Stomach (tissue), 9 donors: ENCODE measurements around the gene EFCAB11. TPM values are rescaled to one million over a fixed set of nuclear protein-coding genes. Genes with fewer than 3 reads are reported as not detected.
"Not testable (repeated sequence)": the region's sequence is repeated elsewhere in the genome, so short reads cannot be mapped to it uniquely, and the experiment has no call there.

Source experiments
- DNase-seq, 2 donors: peaks; one replicate each; pipeline versions ENCODE4 v3.0.0 to v3.0.0-alpha.2; 2013 to 2019
- H3K27ac ChIP-seq, 5 donors: fragments of 200-600 bp in 4 of 5; sonication (generic) in 4 of 5; one replicate each; pipeline ENCODE4 v1.5.1; 2013 to 2019; ENCODE audit warnings: mild to moderate bottlenecking in 1 of 5, moderate library complexity in 1 of 5
- H3K27me3 ChIP-seq, 3 donors: fragments of 200-600 bp; sonication (generic); one replicate each; pipeline ENCODE4 v1.5.1; 2017 to 2019; ENCODE audit warnings: mixed run types in 1 of 3
- H3K36me3 ChIP-seq, 4 donors: fragments of 200-600 bp; sonication (generic); 1 replicate in 3 of 4; 2 replicates in 1 of 4; pipeline ENCODE4 v1.5.1; 2016 to 2019
- H3K4me1 ChIP-seq, 4 donors: fragments of 200-600 bp; sonication (generic); one replicate each; pipeline ENCODE4 v1.5.1; 2016 to 2019
- H3K4me3 ChIP-seq, 4 donors: fragments of 200-600 bp; sonication (generic) in 3 of 4; one replicate each; pipeline ENCODE4 v1.5.1; 2016 to 2019; ENCODE audit warnings: mild to moderate bottlenecking in 1 of 4
- H3K9me3 ChIP-seq, 4 donors: fragments of 200-600 bp; sonication (generic); one replicate each; pipeline ENCODE4 v1.5.1; 2016 to 2019
- EP300 ChIP-seq: sonication (generic); formaldehyde crosslinking; IDR thresholded peaks from one replicate; pipeline ENCODE4 v1.6.1; 2017; ENCODE audit warnings: antibody characterized with exemption
- POLR2A ChIP-seq, 4 donors: fragments of 450-650 bp; IDR thresholded peaks; one replicate each; pipeline ENCODE4 v1.6.1; 2016; ENCODE audit warnings: antibody characterized with exemption in 4 of 4, control low read depth in 2 of 4, mild to moderate bottlenecking in 1 of 4, moderate library complexity in 1 of 4
- POLR2AphosphoS5 ChIP-seq, 3 donors: sonication (generic); formaldehyde crosslinking; IDR thresholded peaks; one replicate each; pipeline ENCODE4 v1.6.1; 2016; ENCODE audit warnings: antibody characterized with exemption in 3 of 3
- WGBS, 5 donors: extraction: QIAGEN DNeasy Blood & Tissue Kit in 3 of 5; methylation state at CpG; one replicate each; pipeline versions ENCODE4 v1.1.5 to v1.1.7; 2013 to 2018; 5-methylcytosine and 5-hydroxymethylcytosine counted together
- intact Hi-C: fragments of 100-400 bp; cut with DNase I; formaldehyde crosslinking; loops from one replicate; pipeline ENCODE4 v1.15.1; 2023; ENCODE audit warnings: low total_unique reads
- polyA plus RNA-seq, 3 donors: library from polyadenylated mRNA; stranded (reverse); fragments of 200-250 nt; gene quantifications; one replicate each; pipeline ENCODE4 v1.2.3, GENCODE V29; 2013
- total RNA-seq, 5 donors: library from RNA; depleted of rRNA; stranded (reverse); fragments of >200 nt; gene quantifications; one replicate each; pipeline versions ENCODE4 v1.1.0 to v1.2.3, GENCODE V29; 2014 to 2016
- TF ChIP-seq, protein P1 (sequence below), 7 experiments: fragments of 450-650 bp in 4 of 7; fragments of 200-600 bp in 3 of 7; sonication (generic) in 3 of 7; IDR thresholded peaks; one replicate each; pipeline ENCODE4 v1.5.1; 2016 to 2019; ENCODE audit warnings: antibody characterized with exemption in 7 of 7, control low read depth in 2 of 7, mild to moderate bottlenecking in 1 of 7
- donor health status: healthy with polysubstance abuse.
- donor health status: Bipolar disorder and iron deficiency.
- donor health status: healthy.

The EFCAB11 gene
- total and polyA plus RNA-seq, 8 donors = 4.5 to 20.4 (median 10.0) TPM

DNA sequence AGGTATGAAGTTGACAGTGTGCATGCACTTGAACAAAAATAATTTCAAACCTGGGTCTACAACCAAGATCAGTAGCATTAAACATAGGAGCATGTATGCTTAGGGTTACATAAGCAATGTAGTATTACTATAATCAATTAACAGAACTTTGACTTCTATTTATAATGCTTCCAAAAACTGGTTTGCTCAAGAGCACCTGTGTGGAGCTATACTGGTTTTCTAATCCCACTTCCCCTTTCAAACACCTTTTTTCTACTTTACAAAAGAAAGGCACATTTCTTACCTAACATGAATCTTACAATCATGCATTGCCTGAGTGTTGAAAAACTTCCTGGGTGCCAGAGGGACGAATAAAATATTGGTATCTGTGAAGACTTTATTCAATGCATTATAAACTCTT is 72.7 kb downstream of the EFCAB11 start:
- Histone ChIP-seq H3K27ac (no peak overlapping the region), H3K4me3 (no peak overlapping the region), H3K9me3 (no peaks in the 10 kb centered on the region), H3K36me3 (no peaks in the 10 kb centered on the region), H3K4me1 (no peaks in the 10 kb centered on the region), H3K27me3 (no peaks in the 10 kb centered on the region)
- DNase-seq = no peak
- no peak for TF ChIP-seq POLR2AphosphoS5 (IDR thresholded peaks at IDR 0.05)
- no peak for TF ChIP-seq POLR2A (IDR thresholded peaks at IDR 0.05)
- no peak for TF ChIP-seq EP300
- TF ChIP-seq, protein P1, sequence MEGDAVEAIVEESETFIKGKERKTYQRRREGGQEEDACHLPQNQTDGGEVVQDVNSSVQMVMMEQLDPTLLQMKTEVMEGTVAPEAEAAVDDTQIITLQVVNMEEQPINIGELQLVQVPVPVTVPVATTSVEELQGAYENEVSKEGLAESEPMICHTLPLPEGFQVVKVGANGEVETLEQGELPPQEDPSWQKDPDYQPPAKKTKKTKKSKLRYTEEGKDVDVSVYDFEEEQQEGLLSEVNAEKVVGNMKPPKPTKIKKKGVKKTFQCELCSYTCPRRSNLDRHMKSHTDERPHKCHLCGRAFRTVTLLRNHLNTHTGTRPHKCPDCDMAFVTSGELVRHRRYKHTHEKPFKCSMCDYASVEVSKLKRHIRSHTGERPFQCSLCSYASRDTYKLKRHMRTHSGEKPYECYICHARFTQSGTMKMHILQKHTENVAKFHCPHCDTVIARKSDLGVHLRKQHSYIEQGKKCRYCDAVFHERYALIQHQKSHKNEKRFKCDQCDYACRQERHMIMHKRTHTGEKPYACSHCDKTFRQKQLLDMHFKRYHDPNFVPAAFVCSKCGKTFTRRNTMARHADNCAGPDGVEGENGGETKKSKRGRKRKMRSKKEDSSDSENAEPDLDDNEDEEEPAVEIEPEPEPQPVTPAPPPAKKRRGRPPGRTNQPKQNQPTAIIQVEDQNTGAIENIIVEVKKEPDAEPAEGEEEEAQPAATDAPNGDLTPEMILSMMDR (IDR thresholded peaks at IDR 0.05) = no peak
- WGBS, 5 donors = 82 to 94% (median 89%) methylated on average over 1 of the region's 1 CpG
- intact Hi-C loops = no loop called here

DNA sequence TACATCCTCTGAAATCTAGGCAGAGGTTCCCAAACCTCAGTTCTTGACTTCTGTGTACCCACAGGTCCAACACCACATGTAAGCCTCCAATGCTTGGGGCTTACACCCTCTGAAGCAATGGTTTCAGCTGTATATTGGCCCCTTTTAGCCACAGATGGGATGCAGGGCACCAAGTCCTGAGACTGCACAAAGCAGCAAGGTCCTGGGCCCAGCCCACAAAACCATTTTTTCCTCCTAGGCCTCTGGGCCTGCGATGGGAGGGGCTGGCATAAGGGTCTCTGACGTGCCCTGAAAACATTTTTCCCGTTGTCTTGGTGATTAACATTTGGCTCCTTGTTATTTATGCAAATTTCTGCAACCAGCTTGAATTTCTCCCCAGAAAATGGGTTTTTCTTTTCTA is 80.4 kb downstream of the EFCAB11 start:
- H3K4me3 ChIP-seq, H3K4me1 ChIP-seq, DNase-seq, H3K27me3 ChIP-seq, H3K36me3 ChIP-seq, intact Hi-C loops, H3K27ac ChIP-seq: not testable (repeated sequence)
- WGBS, 5 donors = 89 to 95% (median 89%) methylated on average over 3 of the region's 3 CpGs
- peaks cover 0 to 12% (median 4%) of the 10 kb centered on the region in 4 donors for H3K9me3 ChIP-seq

DNA sequence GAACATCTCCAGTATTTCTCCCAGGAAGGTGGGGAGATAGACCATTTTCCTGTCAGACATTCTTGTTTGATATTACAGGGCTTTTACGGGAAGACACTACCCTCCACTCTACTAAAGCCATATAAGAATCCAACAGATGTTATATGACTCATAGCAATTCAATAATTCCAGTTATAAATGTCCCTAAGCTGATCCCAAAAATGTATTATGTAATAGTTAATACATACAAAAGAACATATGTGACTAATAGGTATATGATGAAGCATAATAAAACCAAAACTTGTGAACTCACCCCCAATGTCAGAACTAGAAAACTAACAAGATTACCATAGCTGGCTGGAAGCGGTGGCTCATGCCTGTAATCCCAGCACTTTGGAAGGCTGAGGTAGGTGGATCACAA is 84.2 kb downstream of the EFCAB11 start:
- WGBS, 5 donors = 86 to 99% (median 95%) methylated on average over 2 of the region's 2 CpGs
- Histone ChIP-seq H3K4me3 (no peak overlapping the region), H3K9me3 (peaks cover 0 to 18% (median 7%) of the 10 kb centered on the region in 4 donors), H3K27ac (no peak overlapping the region), H3K36me3 (no peaks in the 10 kb centered on the region), H3K27me3 (no peaks in the 10 kb centered on the region), H3K4me1 (no peaks in the 10 kb centered on the region)
- intact Hi-C loops = no loop called here
- no peak for TF ChIP-seq EP300
- TF ChIP-seq POLR2A (IDR thresholded peaks at IDR 0.05) = no peak
- TF ChIP-seq, protein P1 (IDR thresholded peaks at IDR 0.05) = no peak
- TF ChIP-seq POLR2AphosphoS5 (IDR thresholded peaks at IDR 0.05) = no peak
- no peak for DNase-seq

DNA sequence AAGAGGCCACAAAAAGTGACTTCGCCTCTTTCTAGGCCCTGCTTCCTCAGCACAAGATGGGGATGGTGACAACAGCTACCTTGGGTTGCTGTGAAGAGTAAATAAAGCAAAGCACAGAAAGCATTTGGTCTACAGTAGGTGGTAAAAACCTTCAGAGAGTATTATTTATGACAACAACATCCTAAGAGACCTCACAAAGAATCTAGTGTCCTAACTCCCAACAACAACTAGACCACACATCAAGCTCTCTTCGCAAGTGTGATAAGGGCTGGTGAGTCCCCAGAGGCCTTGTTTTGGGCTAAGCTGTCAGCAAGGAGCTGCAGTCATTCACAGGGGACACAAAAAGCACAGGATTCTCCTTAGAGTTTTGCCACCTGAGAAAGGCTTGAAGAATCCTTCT is 84.9 kb downstream of the EFCAB11 start:
- DNase-seq = no peak
- Histone ChIP-seq H3K36me3 (no peaks in the 10 kb centered on the region), H3K27me3 (no peaks in the 10 kb centered on the region), H3K4me3 (no peak overlapping the region), H3K4me1 (no peaks in the 10 kb centered on the region), H3K27ac (no peak overlapping the region), H3K9me3 (peaks cover 0 to 18% (median 7%) of the 10 kb centered on the region in 4 donors)
- 93 to 95% (median 95%) methylated on average over 2 of the region's 2 CpGs for WGBS, 5 donors
- TF ChIP-seq, protein P1 (IDR thresholded peaks at IDR 0.05) = no peak
- TF ChIP-seq EP300 (no peak), POLR2AphosphoS5 (IDR thresholded peaks at IDR 0.05) (no peak)
- intact Hi-C loops = no loop called here

DNA sequence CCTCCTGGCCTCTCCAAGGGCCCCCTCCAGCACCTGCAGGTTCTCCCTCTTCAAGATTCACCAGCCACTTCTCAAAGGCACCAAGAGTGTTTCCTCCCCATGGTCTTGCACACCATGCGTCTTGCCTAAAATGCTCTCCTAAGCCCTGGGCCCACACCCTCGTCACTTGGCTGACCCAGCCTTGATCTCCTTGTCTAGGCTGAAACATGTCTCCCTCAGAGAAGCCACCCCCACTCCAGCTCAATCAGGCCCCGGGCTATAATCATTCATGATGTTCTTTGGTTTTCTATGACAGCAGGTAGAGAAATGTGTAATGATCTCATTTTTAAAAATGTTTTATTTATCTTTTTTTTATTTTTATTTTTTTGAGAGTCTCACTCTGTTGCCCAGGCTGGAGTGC is 88.1 kb downstream of the EFCAB11 start:
- no peaks in the 10 kb centered on the region for H3K4me1 ChIP-seq
- no peak overlapping the region for H3K27ac ChIP-seq
- H3K27me3 ChIP-seq = no peaks in the 10 kb centered on the region
- TF ChIP-seq POLR2AphosphoS5 (IDR thresholded peaks at IDR 0.05) (no peak), POLR2A (IDR thresholded peaks at IDR 0.05) (no peak), EP300 (no peak)
- TF ChIP-seq, protein P1 (IDR thresholded peaks at IDR 0.05) = no peak
- intact Hi-C loops = no loop called here
- H3K4me3 ChIP-seq = no peak overlapping the region
- no peaks in the 10 kb centered on the region for H3K36me3 ChIP-seq
- H3K9me3 ChIP-seq = peaks cover 0 to 11% (median 2%) of the 10 kb centered on the region in 4 donors
- DNase-seq = no peak
- 88 to 97% (median 90%) methylated on average over 3 of the region's 3 CpGs for WGBS, 5 donors
